OCI-LY7 (cell line): ENCODE results near the gene NTPCR. TPM values are rescaled to one million over a fixed set of nuclear protein-coding genes. Genes with fewer than 3 reads are reported as not detected.

Experiments used
- BruUV-seq: library from RNA; stranded (reverse); fragments of 400-500 nt; replicated peaks from 2 replicates; lab custom pipeline; 2021; lab: Mats Ljungman, UMichigan
- CTCF ChIA-PET: fragments of 300-600 bp; sonication (Branson Sonifier 250); formaldehyde crosslinking; loops from one replicate; lab custom pipeline; 2022; ENCODE audit warnings: antibody characterized with exemption; ENCODE audit not compliant: unreplicated experiment; lab: Charles Lee
- POLR2A ChIA-PET: fragments of 300-600 bp; sonication (Branson Sonifier 250); formaldehyde crosslinking; loops from one replicate; lab custom pipeline; 2022; ENCODE audit warnings: antibody characterized with exemption; lab: Charles Lee
- DNase-seq: peaks from one replicate; pipeline ENCODE4 v3.0.0-alpha.2; 2015; ENCODE audit warnings: low spot score
- H2AFZ ChIP-seq: fragments of 200-600 bp; sonication (generic), shearing (Covaris generic); 2 replicates; pipeline ENCODE4 v1.6.1; 2014; ENCODE audit warnings: mild to moderate bottlenecking, antibody characterized with exemption, low read length, moderate library complexity
- H3K27ac ChIP-seq: fragments of 200-600 bp; sonication (generic); 2 replicates; pipeline ENCODE4 v1.5.1; 2014; ENCODE audit warnings: mixed run types, low read depth, mild to moderate bottlenecking, moderate library complexity, low read length, inconsistent platforms; ENCODE audit not compliant: poor library complexity, severe bottlenecking
- H3K36me3 ChIP-seq: fragments of 200-600 bp; sonication (generic); 2 replicates; pipeline ENCODE4 v1.6.1; 2014; ENCODE audit warnings: mild to moderate bottlenecking, antibody characterized with exemption, low read length, moderate library complexity, mixed read lengths; ENCODE audit not compliant: insufficient read depth
- H3K4me1 ChIP-seq: fragments of 200-600 bp; sonication (generic); 2 replicates; pipeline ENCODE4 v1.5.1; 2014; ENCODE audit warnings: mild to moderate bottlenecking, low read length; ENCODE audit not compliant: insufficient read depth, poor library complexity, severe bottlenecking
- H3K4me2 ChIP-seq: fragments of 200-600 bp; sonication (generic); 2 replicates; pipeline ENCODE4 v1.6.1; 2014; ENCODE audit warnings: mild to moderate bottlenecking, low read length
- H3K4me3 ChIP-seq: fragments of 200-600 bp; sonication (generic); 2 replicates; pipeline ENCODE4 v1.5.1; 2014; ENCODE audit warnings: mild to moderate bottlenecking, low read depth, low read length; ENCODE audit not compliant: poor library complexity, severe bottlenecking
- H3K79me2 ChIP-seq: fragments of 200-600 bp; sonication (generic); 2 replicates; pipeline ENCODE4 v1.6.1; 2016; ENCODE audit warnings: low read depth, mild to moderate bottlenecking, low read length, moderate library complexity, mixed read lengths; ENCODE audit not compliant: insufficient read depth
- H3K9me2 ChIP-seq: fragments of 200-600 bp; sonication (generic); 2 replicates; pipeline ENCODE4 v1.6.1; 2016; ENCODE audit warnings: mild to moderate bottlenecking, low read length, mixed read lengths; ENCODE audit not compliant: insufficient read depth
- H3K9me3 ChIP-seq: fragments of 200-600 bp; sonication (generic); 2 replicates; pipeline ENCODE4 v1.6.1; 2014; ENCODE audit warnings: mild to moderate bottlenecking, mixed run types, low read length, mixed read lengths
- H4K20me1 ChIP-seq: fragments of 200-600 bp; sonication (generic); 2 replicates; pipeline ENCODE4 v1.6.1; 2014; ENCODE audit warnings: mild to moderate bottlenecking, antibody characterized with exemption, low read length, moderate library complexity, mixed read lengths; ENCODE audit not compliant: insufficient read depth
- EZH2phosphoT487 ChIP-seq: fragments of 200-600 bp; sonication (generic); IDR thresholded peaks from 2 replicates; pipeline ENCODE4 v1.6.1; 2018; ENCODE audit warnings: low read depth, borderline replicate concordance, mild to moderate bottlenecking, mixed run types, antibody characterized with exemption, low read length, moderate library complexity, mixed read lengths
- intact Hi-C: fragments of 100-400 bp; cut with micrococcal nuclease; formaldehyde crosslinking; loops from one replicate; pipeline ENCODE4 v1.10.0; 2022; ENCODE audit not compliant: unreplicated experiment
- total RNA-seq, 2 experiments: library from RNA; depleted of rRNA in 1 of 2; stranded (reverse); fragments of >200 nt in 1 of 2; shearing (Covaris generic) in 1 of 2; gene quantifications; 2 replicates each; pipeline ENCODE4 v1.2.3, GENCODE V29; 2014 to 2022
- TF ChIP-seq, protein P1 (sequence below): fragments of 200-600 bp; sonication (generic); conservative IDR thresholded peaks from 2 replicates; pipeline ENCODE4 v1.5.1; 2014; ENCODE audit warnings: mild to moderate bottlenecking, antibody characterized with exemption, low read length, moderate library complexity, mixed read lengths

The NTPCR gene
- total RNA-seq, 2 experiments from 2014 or later: 17.3 to 39.1 TPM

DNA sequence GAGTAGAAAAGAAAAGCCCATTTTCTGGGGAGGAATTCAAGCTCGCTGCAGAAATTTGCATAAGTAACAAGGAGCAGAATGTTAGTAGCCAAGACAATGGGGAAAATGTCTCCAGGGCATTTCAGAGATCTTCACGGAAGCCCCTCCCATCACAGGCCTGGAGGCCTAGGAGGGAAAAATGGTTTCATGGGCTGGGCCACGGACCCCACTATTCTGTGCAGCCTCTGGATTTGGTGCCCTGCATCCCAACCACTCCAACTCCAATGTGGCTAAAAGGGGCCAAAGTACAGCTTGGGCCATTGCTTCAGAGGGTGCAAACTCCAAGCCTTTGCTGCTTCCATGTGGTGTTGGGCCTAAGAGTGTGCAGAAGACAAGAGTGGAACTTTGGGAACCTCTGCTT is 43.1 kb downstream of the NTPCR start:
- Histone ChIP-seq H3K79me2 (no peaks in the 10 kb centered on the region), H3K9me2 (no peaks in the 10 kb centered on the region), H3K36me3 (peaks cover 18% of the 10 kb centered on the region), H2AFZ (no peak overlapping the region), H4K20me1 (no peaks in the 10 kb centered on the region), H3K9me3 (no peaks in the 10 kb centered on the region), H3K4me1 (no peaks in the 10 kb centered on the region), H3K4me2 (no peak overlapping the region), H3K27ac (no peak overlapping the region), H3K4me3 (no peak overlapping the region)
- TF ChIP-seq, protein P1, sequence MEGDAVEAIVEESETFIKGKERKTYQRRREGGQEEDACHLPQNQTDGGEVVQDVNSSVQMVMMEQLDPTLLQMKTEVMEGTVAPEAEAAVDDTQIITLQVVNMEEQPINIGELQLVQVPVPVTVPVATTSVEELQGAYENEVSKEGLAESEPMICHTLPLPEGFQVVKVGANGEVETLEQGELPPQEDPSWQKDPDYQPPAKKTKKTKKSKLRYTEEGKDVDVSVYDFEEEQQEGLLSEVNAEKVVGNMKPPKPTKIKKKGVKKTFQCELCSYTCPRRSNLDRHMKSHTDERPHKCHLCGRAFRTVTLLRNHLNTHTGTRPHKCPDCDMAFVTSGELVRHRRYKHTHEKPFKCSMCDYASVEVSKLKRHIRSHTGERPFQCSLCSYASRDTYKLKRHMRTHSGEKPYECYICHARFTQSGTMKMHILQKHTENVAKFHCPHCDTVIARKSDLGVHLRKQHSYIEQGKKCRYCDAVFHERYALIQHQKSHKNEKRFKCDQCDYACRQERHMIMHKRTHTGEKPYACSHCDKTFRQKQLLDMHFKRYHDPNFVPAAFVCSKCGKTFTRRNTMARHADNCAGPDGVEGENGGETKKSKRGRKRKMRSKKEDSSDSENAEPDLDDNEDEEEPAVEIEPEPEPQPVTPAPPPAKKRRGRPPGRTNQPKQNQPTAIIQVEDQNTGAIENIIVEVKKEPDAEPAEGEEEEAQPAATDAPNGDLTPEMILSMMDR: no peak
- no peak for TF ChIP-seq EZH2phosphoT487
- ChIA-PET CTCF (no interaction called here), POLR2A (no interaction called here)
- DNase-seq: no peak
- intact Hi-C loops: no loop called here
- no TSS peak for BruUV-seq

DNA sequence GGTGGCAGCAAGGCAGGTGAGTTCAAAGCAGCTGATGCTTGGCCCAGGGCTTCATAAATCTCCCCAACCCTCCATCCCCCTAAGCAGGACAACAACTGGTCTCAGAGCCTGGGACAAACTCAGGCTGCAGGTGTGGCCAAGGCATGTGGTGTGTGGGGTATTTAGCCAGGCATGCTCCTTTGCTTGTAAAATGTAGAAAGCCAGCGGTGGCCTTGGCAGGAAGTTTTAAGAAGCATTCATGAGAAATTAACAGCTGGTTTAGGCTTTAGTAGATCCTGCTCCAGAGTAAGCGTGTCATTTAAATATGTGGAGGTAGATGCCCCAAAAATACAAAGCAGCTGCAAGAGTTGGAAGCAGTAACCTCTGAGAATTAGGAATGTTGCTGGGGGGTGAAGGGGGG is 44.8 kb downstream of the NTPCR start:
- Histone ChIP-seq H3K36me3 (peaks cover 21% of the 10 kb centered on the region), H4K20me1 (no peaks in the 10 kb centered on the region), H3K9me2 (no peaks in the 10 kb centered on the region), H3K4me1 (no peaks in the 10 kb centered on the region), H3K27ac (no peak overlapping the region), H3K4me3 (no peak overlapping the region), H3K79me2 (no peaks in the 10 kb centered on the region), H2AFZ (no peak overlapping the region), H3K4me2 (no peak overlapping the region), H3K9me3 (no peaks in the 10 kb centered on the region)
- no TSS peak for BruUV-seq
- DNase-seq: no peak
- intact Hi-C loops: no loop called here
- TF ChIP-seq, protein P1: no peak
- TF ChIP-seq EZH2phosphoT487: no peak
- POLR2A ChIA-PET: interaction anchor here (1.1 kb wide), 1 partner anchor 13 kb away, joined by 3 read pairs; no protein-coding TSS in a partner anchor
- CTCF ChIA-PET: no interaction called here

DNA sequence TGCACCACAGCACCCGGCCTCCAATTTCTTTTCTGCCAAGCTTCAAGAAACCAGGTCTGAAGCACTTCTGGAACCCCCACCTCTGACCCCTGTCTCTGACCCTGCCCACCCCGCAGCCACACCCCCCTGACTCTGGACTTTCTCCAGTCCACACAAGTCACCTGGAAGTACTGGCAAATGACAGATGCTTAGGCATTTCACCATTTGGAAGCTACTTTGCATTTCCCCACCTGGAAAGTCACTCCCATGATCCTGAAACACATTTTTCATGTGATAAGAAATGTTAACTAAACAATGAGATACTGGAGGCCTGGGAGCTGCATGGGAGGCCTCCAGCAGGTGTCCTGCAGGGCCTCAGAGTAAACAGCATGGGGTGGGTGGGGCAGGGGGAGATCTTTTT is 45.7 kb downstream of the NTPCR start:
- H4K20me1 ChIP-seq: no peaks in the 10 kb centered on the region
- peaks cover 21% of the 10 kb centered on the region for H3K36me3 ChIP-seq
- H3K4me2 ChIP-seq: no peak overlapping the region
- no peak overlapping the region for H3K4me3 ChIP-seq
- intact Hi-C loops: no loop called here
- no peaks in the 10 kb centered on the region for H3K79me2 ChIP-seq
- ChIA-PET POLR2A (interaction anchor here (1.1 kb wide), 1 partner anchor 14 kb away, joined by 3 read pairs; no protein-coding TSS in a partner anchor), CTCF (no interaction called here)
- H3K4me1 ChIP-seq: no peaks in the 10 kb centered on the region
- TF ChIP-seq, protein P1: no peak
- TF ChIP-seq EZH2phosphoT487: no peak
- no peak overlapping the region for H2AFZ ChIP-seq
- no peaks in the 10 kb centered on the region for H3K9me2 ChIP-seq
- no peak for DNase-seq
- H3K9me3 ChIP-seq: no peaks in the 10 kb centered on the region
- BruUV-seq: no TSS peak
- H3K27ac ChIP-seq: no peak overlapping the region
